ENCODE measurements around the gene ASCL3.

- TF ChIP-seq ZNF274 (IDR thresholded peaks at IDR 0.05; ENCODE audit: low read depth, low read length) (no peak), YY1 (IDR thresholded peaks at IDR 0.05; ENCODE audit: insufficient read depth, insufficient read length) (no peak), SUZ12 (IDR thresholded peaks at IDR 0.05; ENCODE audit: extremely low read depth, insufficient read depth, insufficient read length) (no peak)
These were observed 12.2 kb downstream of the ASCL3 start for GRCh38 chr11:8930456-8931175.
